Lower leg skin (tissue), 4 donors: ENCODE measurements around the gene WIPF1. TPM values are rescaled to one million over a fixed set of nuclear protein-coding genes. Genes with fewer than 3 reads are reported as not detected.

ENCODE experiments used
- DNase-seq, 2 donors: peaks; one replicate each; pipeline ENCODE4 v3.0.0-alpha.2; 2019; ENCODE audit warnings: low spot score in 2 of 2
- H3K4me3 ChIP-seq: fragments of 200-600 bp; sonication (generic); 2 replicates; pipeline ENCODE4 v1.5.1; 2017; ENCODE audit warnings: mild to moderate bottlenecking, low read depth; ENCODE audit not compliant: poor library complexity, severe bottlenecking
- CTCF ChIP-seq, 3 donors: fragments of 450-650 bp; IDR thresholded peaks; one replicate each; pipeline ENCODE4 v1.5.1; 2016; ENCODE audit warnings: antibody characterized with exemption in 3 of 3, mild to moderate bottlenecking in 3 of 3, moderate library complexity in 2 of 3
- POLR2A ChIP-seq, 2 donors: fragments of 450-650 bp; IDR thresholded peaks; one replicate each; pipeline ENCODE4 v1.6.1; 2016 to 2017; ENCODE audit warnings: antibody characterized with exemption in 2 of 2, mild to moderate bottlenecking in 1 of 2, moderate library complexity in 1 of 2
- WGBS, 2 donors: methylation state at CpG; one replicate each; pipeline ENCODE4 v1.1.5; 2018; 5-methylcytosine and 5-hydroxymethylcytosine counted together
- intact Hi-C: fragments of 100-400 bp; cut with DNase I; formaldehyde crosslinking; loops from one replicate; pipeline ENCODE4 v1.15.0; 2023; ENCODE audit warnings: low total_unique reads
- total RNA-seq, 4 donors: library from RNA; depleted of rRNA; stranded (reverse); fragments of >200 nt; gene quantifications; one replicate each; pipeline ENCODE4 v1.1.0, GENCODE V29; 2016

WIPF1 gene
- total RNA-seq, 4 donors from 2014 or later = 5.0 to 12.4 (median 9.1) TPM

- 85 to 87% methylated on average over 3 of the region's 3 CpGs for WGBS, 2 donors
- TF ChIP-seq CTCF (IDR thresholded peaks at IDR 0.05) (no peak), POLR2A (IDR thresholded peaks at IDR 0.05) (no peak)
- H3K4me3 ChIP-seq = no peak overlapping the region
- no peak for DNase-seq
- intact Hi-C loops = no loop called here
Observed at GRCh38 chr2:174635776-174636404, 38.3 kb upstream of the WIPF1 start.

GRCh38 chr2:174635015-174635593, 37.5 kb upstream of the WIPF1 start:
- H3K4me3 ChIP-seq = no peak overlapping the region
- WGBS, 2 donors = 76 to 87% methylated on average over 3 of the region's 3 CpGs
- intact Hi-C loops = no loop called here
- no peak for DNase-seq
- TF ChIP-seq POLR2A (IDR thresholded peaks at IDR 0.05) (no peak), CTCF (IDR thresholded peaks at IDR 0.05) (no peak)

- no peak for DNase-seq
- intact Hi-C loops = no loop called here
- no peak for TF ChIP-seq CTCF (IDR thresholded peaks at IDR 0.05)
- peak in 1 of 2 donors; percentile 45 for TF ChIP-seq POLR2A (IDR thresholded peaks at IDR 0.05)
- no peak overlapping the region for H3K4me3 ChIP-seq
- 51 to 57% methylated on average over 13 of the region's 13 CpGs for WGBS, 2 donors
Observed at GRCh38 chr2:174634130-174635014, 36.8 kb upstream of the WIPF1 start.

GRCh38 chr2:174633623-174633930, 36.0 kb upstream of the WIPF1 start:
- WGBS, 2 donors = 53 to 62% methylated on average over 8 of the region's 8 CpGs
- H3K4me3 ChIP-seq = no peak overlapping the region
- no peak for DNase-seq
- TF ChIP-seq POLR2A (IDR thresholded peaks at IDR 0.05) (no peak), CTCF (IDR thresholded peaks at IDR 0.05) (no peak)
- intact Hi-C loops = no loop called here

- WGBS, 2 donors = 46 to 56% methylated on average over 7 of the region's 7 CpGs
- no peak for DNase-seq
- no peak overlapping the region for H3K4me3 ChIP-seq
- TF ChIP-seq CTCF (IDR thresholded peaks at IDR 0.05) = no peak
- no peak for TF ChIP-seq POLR2A (IDR thresholded peaks at IDR 0.05)
- intact Hi-C loops = no loop called here
Observed at GRCh38 chr2:174632841-174633622, 35.4 kb upstream of the WIPF1 start.
